Peyer's patch (tissue), 4 donors: ENCODE results near the gene CSNK1A1. TPM values are rescaled to one million over a fixed set of nuclear protein-coding genes. Genes with fewer than 3 reads are reported as not detected.
"Not testable (repeated sequence)": the region's sequence is repeated elsewhere in the genome, so short reads cannot be mapped to it uniquely, and the experiment has no call there.

Source experiments
- DNase-seq, 3 donors: peaks; one replicate each; pipeline ENCODE4 v3.0.0-alpha.2; 2017 to 2019
- H3K27ac ChIP-seq, 4 donors: fragments of 200-600 bp; sonication (generic); one replicate each; pipeline ENCODE4 v1.5.1; 2016 to 2019
- H3K27me3 ChIP-seq, 2 donors: fragments of 200-600 bp; sonication (generic); one replicate each; pipeline ENCODE4 v1.5.1; 2019
- H3K36me3 ChIP-seq, 3 donors: fragments of 200-600 bp; sonication (generic); one replicate each; pipeline ENCODE4 v1.5.1; 2016 to 2019
- H3K4me1 ChIP-seq, 4 donors: fragments of 200-600 bp; sonication (generic); one replicate each; pipeline ENCODE4 v1.5.1; 2016 to 2019
- H3K4me3 ChIP-seq, 4 donors: fragments of 200-600 bp; sonication (generic); 1 replicate in 3 of 4; 2 replicates in 1 of 4; pipeline ENCODE4 v1.5.1; 2016 to 2019; ENCODE audit warnings: mild to moderate bottlenecking in 1 of 4
- H3K9me3 ChIP-seq, 4 donors: fragments of 200-600 bp; sonication (generic); one replicate each; pipeline ENCODE4 v1.5.1; 2016 to 2019; ENCODE audit warnings: mild to moderate bottlenecking in 1 of 4
- CTCF ChIP-seq, 6 experiments: fragments of 450-650 bp in 4 of 6; fragments of 200-600 bp in 2 of 6; sonication (generic) in 1 of 6; IDR thresholded peaks; one replicate each; pipeline ENCODE4 v1.5.1; 2017 to 2019; ENCODE audit warnings: antibody characterized with exemption in 6 of 6, mild to moderate bottlenecking in 3 of 6, moderate library complexity in 1 of 6
- POLR2A ChIP-seq, 2 donors: fragments of 450-650 bp; IDR thresholded peaks; one replicate each; pipeline ENCODE4 v1.5.1; 2017; ENCODE audit warnings: antibody characterized with exemption in 2 of 2, mild to moderate bottlenecking in 2 of 2, moderate library complexity in 2 of 2
- total RNA-seq, 4 donors: library from RNA; depleted of rRNA; stranded (reverse); fragments of >200 nt; gene quantifications; one replicate each; pipeline ENCODE4 v1.1.0, GENCODE V29; 2016

The CSNK1A1 gene
- total RNA-seq, 4 donors from 2014 or later, result 185 to 253 (median 207) TPM

- H3K27ac ChIP-seq, result no peak overlapping the region
These were observed 20.9 kb upstream of the CSNK1A1 start for GRCh38 chr5:149572170-149572569.

GRCh38 chr5:149567226-149567625, 16.0 kb upstream of the CSNK1A1 start:
- H3K4me1 ChIP-seq, result peaks cover 0 to 19% (median 0%) of the 10 kb centered on the region in 4 donors
- no peak for DNase-seq
- no peak overlapping the region for H3K27ac ChIP-seq
- no peaks in the 10 kb centered on the region for H3K36me3 ChIP-seq
- H3K27me3 ChIP-seq, result no peaks in the 10 kb centered on the region
- H3K9me3 ChIP-seq, result no peaks in the 10 kb centered on the region
- TF ChIP-seq POLR2A (IDR thresholded peaks at IDR 0.05) (no peak), CTCF (IDR thresholded peaks at IDR 0.05) (no peak)
- H3K4me3 ChIP-seq, result no peak overlapping the region

More at GRCh38 chr5:149572170-149572569, 20.9 kb upstream of the CSNK1A1 start:
- Histone ChIP-seq H3K4me3 (no peak overlapping the region), H3K9me3 (no peaks in the 10 kb centered on the region), H3K4me1 (peaks cover 0 to 4% (median 0%) of the 10 kb centered on the region in 4 donors), H3K27me3 (no peaks in the 10 kb centered on the region), H3K36me3 (no peaks in the 10 kb centered on the region)
- TF ChIP-seq CTCF (IDR thresholded peaks at IDR 0.05) (no peak), POLR2A (IDR thresholded peaks at IDR 0.05) (no peak)
- DNase-seq, result no peak

GRCh38 chr5:149564542-149565140, 13.4 kb upstream of the CSNK1A1 start:
- not testable (repeated sequence) for H3K27ac ChIP-seq, H3K4me3 ChIP-seq, H3K9me3 ChIP-seq, H3K36me3 ChIP-seq, DNase-seq, H3K27me3 ChIP-seq
- peaks cover 0 to 23% (median 0%) of the 10 kb centered on the region in 4 donors for H3K4me1 ChIP-seq
- peak in 5 of 6 experiments; percentile 59 to 94 (median 84) for TF ChIP-seq CTCF (IDR thresholded peaks at IDR 0.05)

GRCh38 chr5:149563466-149563865, 12.2 kb upstream of the CSNK1A1 start:
- TF ChIP-seq CTCF (IDR thresholded peaks at IDR 0.05) (no peak), POLR2A (IDR thresholded peaks at IDR 0.05) (no peak)
- Histone ChIP-seq H3K4me3 (no peak overlapping the region), H3K27ac (peak overlapping the region in 3 of 4 donors; percentile 38 to 80 (median 79)), H3K9me3 (no peaks in the 10 kb centered on the region), H3K27me3 (no peaks in the 10 kb centered on the region), H3K36me3 (no peaks in the 10 kb centered on the region), H3K4me1 (peaks cover 0 to 23% (median 0%) of the 10 kb centered on the region in 4 donors)
- DNase-seq, result no peak

GRCh38 chr5:149561848-149562247, 10.6 kb upstream of the CSNK1A1 start:
- TF ChIP-seq POLR2A (IDR thresholded peaks at IDR 0.05) (no peak), CTCF (IDR thresholded peaks at IDR 0.05) (no peak)
- DNase-seq, result no peak
- Histone ChIP-seq H3K4me3 (no peak overlapping the region), H3K27me3 (no peaks in the 10 kb centered on the region), H3K27ac (peak overlapping the region; percentile 38 to 79 (median 55)), H3K36me3 (no peaks in the 10 kb centered on the region), H3K9me3 (no peaks in the 10 kb centered on the region), H3K4me1 (peaks cover 0 to 23% (median 0%) of the 10 kb centered on the region in 4 donors)
